HEK293T (cell line): ENCODE results near the gene RAB11FIP3.
"Not testable (repeated sequence)": the region's sequence is repeated elsewhere in the genome, so short reads cannot be mapped to it uniquely, and the experiment has no call there.

ENCODE experiments used
- CTCF ChIA-PET: fragments of 350-600 bp; formaldehyde crosslinking; extraction: SDS; loops from one replicate; lab custom pipeline; 2021; ENCODE audit warnings: antibody characterized with exemption, inconsistent platforms; lab: Yijun Ruan, JAX
- POLR2A ChIA-PET: fragments of 350-600 bp; formaldehyde crosslinking; extraction: SDS; loops from one replicate; lab custom pipeline; 2020; ENCODE audit warnings: antibody characterized with exemption, inconsistent platforms; lab: Yijun Ruan, JAX
- DNase-seq: peaks from one replicate; pipeline ENCODE4 v3.0.0; 2012; ENCODE audit warnings: mixed read lengths; ENCODE audit errors: extremely low spot score
- ARNT ChIP-seq: fragments of 450-650 bp; IDR thresholded peaks from 2 replicates; pipeline ENCODE4 v1.6.1; 2017; ENCODE audit warnings: mild to moderate bottlenecking
- BHLHE40 ChIP-seq: fragments of 450-650 bp; IDR thresholded peaks from 2 replicates; pipeline ENCODE4 v1.6.1; 2016; ENCODE audit warnings: mild to moderate bottlenecking, moderate library complexity, borderline replicate concordance
- CTBP1 ChIP-seq: fragments of 450-650 bp; IDR thresholded peaks from 2 replicates; pipeline ENCODE4 v1.6.1; 2016; ENCODE audit warnings: borderline replicate concordance
- ELF4 ChIP-seq: fragments of 450-650 bp; IDR thresholded peaks from 2 replicates; pipeline ENCODE4 v1.6.1; 2017; ENCODE audit warnings: antibody characterized with exemption
- FOXA1 ChIP-seq: fragments of 450-650 bp; IDR thresholded peaks from 2 replicates; pipeline ENCODE4 v1.6.1; 2016; ENCODE audit warnings: mild to moderate bottlenecking
- FOXK2 ChIP-seq: fragments of 450-650 bp; IDR thresholded peaks from 2 replicates; pipeline ENCODE4 v1.6.1; 2016; ENCODE audit warnings: mild to moderate bottlenecking
- FOXM1 ChIP-seq: fragments of 450-650 bp; IDR thresholded peaks from 2 replicates; pipeline ENCODE4 v1.6.1; 2017; ENCODE audit warnings: mild to moderate bottlenecking, borderline replicate concordance
- HDGF ChIP-seq: fragments of 450-650 bp; IDR thresholded peaks from 2 replicates; pipeline ENCODE4 v1.6.1; 2017; ENCODE audit warnings: antibody characterized with exemption, borderline replicate concordance
- L3MBTL2 ChIP-seq: fragments of 450-650 bp; conservative IDR thresholded peaks from 2 replicates; pipeline ENCODE4 v1.6.1; 2016; ENCODE audit warnings: mild to moderate bottlenecking
- LEF1 ChIP-seq: fragments of 450-650 bp; IDR thresholded peaks from 2 replicates; pipeline ENCODE4 v1.6.1; 2017; ENCODE audit warnings: mild to moderate bottlenecking, borderline replicate concordance
- NFRKB ChIP-seq: fragments of 450-650 bp; IDR thresholded peaks from 2 replicates; pipeline ENCODE4 v1.6.1; 2016; ENCODE audit warnings: mild to moderate bottlenecking, moderate library complexity
- PKNOX1 ChIP-seq: fragments of 450-650 bp; IDR thresholded peaks from 2 replicates; pipeline ENCODE4 v1.6.1; 2016
- SP1 ChIP-seq: fragments of 450-650 bp; IDR thresholded peaks from 2 replicates; pipeline ENCODE4 v1.6.1; 2017
- SUZ12 ChIP-seq: fragments of 450-650 bp; IDR thresholded peaks from 2 replicates; pipeline ENCODE4 v1.6.1; 2016; ENCODE audit warnings: mild to moderate bottlenecking
- TARDBP ChIP-seq: fragments of 450-650 bp; IDR thresholded peaks from 2 replicates; pipeline ENCODE4 v1.6.1; 2016
- ZNF384 ChIP-seq: fragments of 450-650 bp; IDR thresholded peaks from 2 replicates; pipeline ENCODE4 v1.6.1; 2016

The RAB11FIP3 gene

GRCh38 chr16:381789-382717 is 43.4 kb upstream of the RAB11FIP3 start, which contains the start of gene PGAP6:
Gene PGAP6, minus strand, starts transcription at chr16:381978. Its CDS starts 157 bp downstream, at chr16:381821.
- DNase-seq: peak; percentile 86
- ChIA-PET CTCF (no interaction called here), POLR2A (interaction anchor here (0.9 to 4.0 kb wide), 3 partner anchors 11 to 18 kb away, joined by 4 to 17 read pairs (median 6); partner anchors contain the start of gene MRPL28)
- TF ChIP-seq TARDBP (peak; percentile 56; the same call in 1 of the 2 replicates), ZNF384 (no peak), BHLHE40 (no peak), FOXM1 (0 out of 2 replicates have a peak, but pooled peaks have one; percentile 14), SP1 (no peak)

- ChIA-PET POLR2A (interaction anchor here (4.0 kb wide), 1 partner anchor 13 kb away, joined by 17 read pairs; the partner anchor contains the start of gene MRPL28), CTCF (no interaction called here)
- TF ChIP-seq L3MBTL2: no peak
- TF ChIP-seq HDGF: no peak
- TF ChIP-seq ELF4: no peak
- no peak for TF ChIP-seq NFRKB
- TF ChIP-seq FOXA1: no peak
- TF ChIP-seq PKNOX1: no peak
- TF ChIP-seq BHLHE40: no peak
- no peak for TF ChIP-seq LEF1
- TF ChIP-seq FOXK2: no peak
- TF ChIP-seq SUZ12: no peak
- TF ChIP-seq TARDBP: no peak
- no peak for TF ChIP-seq CTBP1
- TF ChIP-seq FOXM1: no peak
- TF ChIP-seq ARNT: no peak
- TF ChIP-seq ZNF384: no peak
- no peak for TF ChIP-seq SP1
- DNase-seq: no peak
Observed at GRCh38 chr16:383326-384051, 42.0 kb upstream of the RAB11FIP3 start.

GRCh38 chr16:386641-387156 is 38.8 kb upstream of the RAB11FIP3 start:
- POLR2A ChIA-PET: no interaction called here

GRCh38 chr16:387761-388666 is 37.4 kb upstream of the RAB11FIP3 start:
- POLR2A ChIA-PET: interaction anchor here (1.7 kb wide), 1 partner anchor 10 kb away, joined by 4 read pairs; no protein-coding TSS in a partner anchor
- peak; percentile 59; the same call in 1 of the 2 replicates for TF ChIP-seq ZNF384
- CTCF ChIA-PET: not testable (repeated sequence)

More at GRCh38 chr16:386641-387156, 38.8 kb upstream of the RAB11FIP3 start:
- TF ChIP-seq ELF4: no peak
- peak; percentile 97 for TF ChIP-seq ZNF384
- DNase-seq: no peak
- CTCF ChIA-PET: interaction anchor here (0.6 to 0.7 kb wide), 3 partner anchors 35 to 113 kb away, joined by 3 to 4 read pairs (median 3); no protein-coding TSS in a partner anchor

GRCh38 chr16:389352-389751 is 36.1 kb upstream of the RAB11FIP3 start:
- no peak for DNase-seq
- TF ChIP-seq PKNOX1 (no peak), LEF1 (no peak), TARDBP (no peak), FOXK2 (no peak), NFRKB (no peak), L3MBTL2 (no peak), ARNT (no peak), SP1 (no peak)
- ChIA-PET CTCF (interaction anchor here (1.0 to 1.2 kb wide), 2 partner anchors 101 to 211 kb away, joined by 3 read pairs; no protein-coding TSS in a partner anchor), POLR2A (interaction anchor here (1.7 kb wide), 1 partner anchor 9 kb away, joined by 4 read pairs; no protein-coding TSS in a partner anchor)

More at GRCh38 chr16:387761-388666, 37.4 kb upstream of the RAB11FIP3 start:
- not testable (repeated sequence) for DNase-seq

- TF ChIP-seq PKNOX1: peak; percentile 35; the same call in 1 of the 2 replicates
- TF ChIP-seq ARNT: no peak; the same call in 1 of the 2 replicates
- TF ChIP-seq FOXK2: no peak
- no peak for TF ChIP-seq FOXM1
- no peak for TF ChIP-seq HDGF
- DNase-seq: peak; percentile 79
- POLR2A ChIA-PET: interaction anchor here (1.0 to 1.9 kb wide), 2 partner anchors 9 to 96 kb away, joined by 6 to 7 read pairs; no protein-coding TSS in a partner anchor
- CTCF ChIA-PET: interaction anchor here (1.0 kb wide), 1 partner anchor 104 kb away, joined by 3 read pairs; no protein-coding TSS in a partner anchor
Observed at GRCh38 chr16:391885-392335, 33.5 kb upstream of the RAB11FIP3 start.
